GM21515 (cell line): Measurements from ENCODE around the gene ARPIN.
"Not testable (repeated sequence)": the region's sequence is repeated elsewhere in the genome, so short reads cannot be mapped to it uniquely, and the experiment has no call there.

Source experiments
- ATAC-seq: cut with Tn5 transposase; IDR thresholded peaks from one replicate; pipeline ENCODE4 v1.9.1; 2021; ENCODE audit not compliant: unreplicated experiment

Gene ARPIN

GRCh38 chr15:89910891-89911626 lies 1.7 kb downstream of the ARPIN start:
- no peak for ATAC-seq

GRCh38 chr15:89909611-89910010 lies 3.1 kb downstream of the ARPIN start:
- no peak for ATAC-seq

DNA sequence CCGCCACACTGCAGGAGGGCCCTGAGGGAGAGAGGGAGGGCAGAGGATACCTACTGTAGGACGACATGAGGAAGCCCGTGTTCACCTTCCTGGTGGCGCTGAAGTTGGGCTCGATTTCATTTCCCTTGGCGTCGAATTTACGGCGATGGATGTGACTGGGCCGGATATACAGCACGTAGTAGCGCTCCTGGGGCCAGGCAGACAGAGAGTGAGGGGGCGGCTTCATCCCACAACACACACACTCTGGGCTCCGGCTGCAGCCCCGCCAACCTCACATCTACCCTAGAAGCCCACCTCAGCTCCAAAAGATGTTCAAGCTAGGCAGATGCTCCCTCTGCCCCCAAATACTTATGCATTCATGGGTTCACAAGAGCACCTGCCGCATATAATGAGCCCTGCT lies 4.5 kb downstream of the ARPIN start:
- no peak for ATAC-seq

GRCh38 chr15:89907289-89907688 lies 5.5 kb downstream of the ARPIN start:
- no peak for ATAC-seq

DNA sequence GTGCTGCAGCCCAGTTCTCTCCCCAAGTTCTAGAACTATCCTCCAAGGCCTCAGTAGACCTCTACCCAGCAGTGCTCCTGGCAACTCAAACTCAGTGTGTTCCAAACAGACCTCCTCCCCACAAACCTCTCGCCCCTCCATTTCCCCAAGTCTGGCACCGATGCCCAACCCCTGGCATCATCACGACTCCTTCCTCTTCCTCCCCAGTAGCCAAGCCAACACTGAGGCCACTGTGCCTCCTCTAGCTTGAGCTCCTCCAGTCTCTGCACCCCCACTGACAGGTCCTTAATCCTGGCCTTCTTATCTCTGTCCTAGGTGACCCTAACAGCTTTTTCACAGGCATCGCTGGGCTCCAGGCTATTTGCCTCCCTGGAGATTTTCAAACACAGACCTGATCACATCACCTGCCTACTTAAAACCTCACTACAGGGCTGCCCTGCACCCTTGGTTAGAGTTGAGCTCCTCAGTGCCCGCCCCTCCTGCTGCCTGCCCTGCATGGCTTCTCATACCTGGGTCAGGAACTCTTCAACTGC lies 6.8 kb downstream of the ARPIN start:
- ATAC-seq = no peak

GRCh38 chr15:89904519-89904918 lies 8.2 kb downstream of the ARPIN start:
- ATAC-seq = no peak

DNA sequence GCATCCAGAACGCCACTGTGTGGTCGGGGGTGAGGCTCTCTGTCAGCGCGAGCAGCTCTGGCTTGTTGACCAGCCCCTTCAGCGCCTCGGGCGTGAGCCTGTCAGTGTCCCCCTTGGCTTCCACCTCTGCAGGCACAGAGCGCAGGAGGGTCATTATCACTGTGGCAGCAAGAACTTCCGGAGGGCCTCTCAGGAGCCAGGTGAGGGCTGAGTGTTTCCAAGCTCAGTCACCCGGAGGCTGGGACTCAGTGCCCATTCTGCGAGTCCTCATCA lies 9.0 kb downstream of the ARPIN start:
- no peak for ATAC-seq

DNA sequence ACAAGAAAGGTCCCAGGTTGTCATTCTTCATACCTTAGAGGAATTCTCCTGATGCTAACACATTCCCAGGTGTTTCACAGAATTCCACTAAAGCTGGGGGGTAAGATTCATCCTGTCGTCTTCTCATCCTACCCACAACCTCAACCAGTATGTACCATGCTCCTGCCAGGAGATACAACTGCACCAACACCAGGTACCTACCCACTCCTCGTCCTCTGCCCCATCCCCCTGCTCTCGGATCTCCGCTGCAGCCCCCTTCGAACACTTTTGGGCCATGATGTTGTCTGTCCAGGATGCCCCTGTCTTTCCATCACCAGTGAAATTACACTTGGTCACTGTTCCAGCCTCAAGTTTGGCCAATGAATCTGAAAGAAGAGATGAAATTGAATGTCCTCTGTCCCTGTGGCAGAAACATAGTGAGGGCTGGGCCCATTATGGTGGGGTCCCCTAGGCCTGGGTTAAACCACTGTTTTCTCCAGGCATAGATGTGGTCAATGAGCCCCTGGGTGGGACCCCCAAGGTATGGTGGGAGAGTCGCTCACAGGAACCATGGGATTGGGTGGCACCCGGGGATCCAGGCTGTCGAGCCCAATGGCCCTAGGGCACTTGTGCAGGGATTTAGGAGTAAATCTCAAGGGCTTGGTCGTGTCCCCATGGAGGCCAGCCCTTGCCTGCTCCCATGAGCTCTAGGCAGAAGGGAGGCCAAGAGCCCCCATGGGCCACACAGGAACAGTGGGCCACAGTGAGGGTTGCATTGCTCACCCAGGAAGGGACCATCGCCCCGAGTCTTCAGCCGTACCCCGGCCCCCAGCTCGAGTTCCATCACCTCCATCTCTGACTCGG lies 9.5 kb downstream of the ARPIN start:
- ATAC-seq = no peak

- no peak for ATAC-seq
These were observed 11.9 kb downstream of the ARPIN start for GRCh38 chr15:89900849-89901248.

- no peak for ATAC-seq
These were observed 12.7 kb downstream of the ARPIN start for GRCh38 chr15:89899951-89900567.

- no peak for ATAC-seq
These were observed 13.3 kb downstream of the ARPIN start for GRCh38 chr15:89899295-89899945.

DNA sequence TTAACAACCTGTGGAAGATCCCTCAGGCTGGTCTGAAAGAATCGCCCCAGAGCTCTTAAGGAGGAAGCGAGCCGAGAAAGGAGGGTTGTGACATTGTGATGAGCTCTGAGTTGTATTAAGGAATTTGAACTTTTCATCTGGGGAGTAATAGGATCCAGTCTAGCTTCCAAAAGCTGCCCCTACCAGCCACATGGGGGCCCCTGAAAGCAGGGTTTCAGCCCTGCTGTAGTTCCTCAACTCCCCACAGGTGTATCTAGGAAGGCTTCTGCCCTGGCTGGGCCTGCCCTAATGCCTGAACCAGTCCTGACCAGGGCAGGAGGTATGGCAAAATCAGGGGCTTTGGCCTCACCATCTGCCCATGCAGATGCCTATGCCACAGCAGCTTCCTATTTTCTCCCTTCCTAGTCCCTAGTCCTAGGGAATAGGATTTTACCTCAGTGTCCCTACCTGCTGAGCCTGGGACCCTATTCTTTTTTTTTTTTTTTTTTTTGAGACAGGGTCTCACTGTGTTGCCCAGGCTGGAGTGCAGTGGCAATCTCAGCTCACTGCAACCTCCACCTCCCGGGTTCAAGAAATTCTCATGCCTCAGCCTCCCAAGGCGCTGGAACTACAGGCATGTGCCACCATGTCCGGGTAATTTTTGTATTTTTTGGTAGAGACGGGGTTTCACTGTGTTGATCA lies 14.0 kb downstream of the ARPIN start:
- peak; percentile 52 for ATAC-seq

GRCh38 chr15:89898146-89898545 lies 14.6 kb downstream of the ARPIN start:
- no peak for ATAC-seq

DNA sequence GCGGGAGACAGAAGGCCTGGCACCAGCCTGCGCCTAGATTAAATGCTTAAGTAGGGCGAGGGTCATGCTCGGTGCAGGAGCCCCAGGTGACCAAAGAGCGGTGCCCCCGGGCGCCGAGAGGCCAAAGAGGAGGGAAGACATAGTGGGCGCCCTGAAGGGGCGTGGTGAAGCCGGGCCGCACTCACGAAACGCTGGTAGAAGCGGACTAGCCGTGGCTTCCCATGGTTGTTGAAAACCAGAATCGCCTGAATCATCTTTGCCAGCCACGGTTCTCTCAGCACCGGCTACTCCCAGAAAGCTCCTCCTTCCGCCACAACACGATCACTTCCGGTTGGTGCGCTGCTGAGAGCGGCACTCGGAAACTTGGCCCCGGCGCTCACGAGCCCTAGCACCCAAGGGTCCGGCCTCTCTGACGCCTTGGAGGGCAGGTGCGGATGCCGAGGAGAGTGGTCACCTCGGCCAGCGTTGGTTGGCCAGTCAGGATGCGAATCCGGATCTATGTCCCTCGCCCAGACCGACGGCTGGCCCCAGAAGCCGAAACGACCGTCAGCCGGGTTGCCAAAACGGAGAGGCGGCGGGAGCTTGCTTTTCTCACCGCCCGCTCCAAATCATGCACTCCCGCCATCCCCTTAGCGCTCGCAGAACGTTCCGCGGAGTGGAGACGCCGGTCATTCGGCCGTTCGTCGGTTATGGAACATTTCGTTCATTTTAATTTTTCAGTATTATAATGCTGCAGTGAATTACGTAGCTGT lies 18.9 kb downstream of the ARPIN start, which contains the start of gene AP3S2:
Gene AP3S2 (minus strand): TSS at position 299 of the 752 bp plus-strand sequence. CDS start 45 bp downstream, at position 254.
- peak; percentile 86 for ATAC-seq

DNA sequence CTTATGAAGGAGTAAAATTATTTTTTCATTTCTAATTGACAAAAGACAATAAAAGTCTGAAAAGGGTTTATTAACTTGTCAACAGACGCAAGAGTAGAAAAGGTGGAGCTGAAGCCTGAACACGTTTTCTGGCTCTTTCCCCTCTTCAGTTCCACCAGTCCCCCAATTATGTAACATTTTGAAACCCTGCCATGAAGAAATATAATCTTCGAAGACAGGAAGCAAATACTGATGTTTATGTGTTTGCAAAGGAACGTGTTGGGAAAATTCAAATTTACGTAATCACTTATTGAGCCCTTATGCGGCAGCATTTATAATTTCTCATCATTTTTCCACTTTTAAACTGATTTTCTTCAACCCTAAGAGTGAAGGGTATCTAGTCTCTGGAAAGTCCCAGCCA lies 19.7 kb downstream of the ARPIN start:
- ATAC-seq = no peak

- no peak for ATAC-seq
These were observed 24.4 kb downstream of the ARPIN start for GRCh38 chr15:89888214-89888804.

- ATAC-seq = no peak
These were observed 27.1 kb downstream of the ARPIN start for GRCh38 chr15:89885611-89886010.

GRCh38 chr15:89885179-89885578 lies 27.6 kb downstream of the ARPIN start:
- ATAC-seq = not testable (repeated sequence)

GRCh38 chr15:89883518-89883917 lies 29.2 kb downstream of the ARPIN start:
- no peak for ATAC-seq

DNA sequence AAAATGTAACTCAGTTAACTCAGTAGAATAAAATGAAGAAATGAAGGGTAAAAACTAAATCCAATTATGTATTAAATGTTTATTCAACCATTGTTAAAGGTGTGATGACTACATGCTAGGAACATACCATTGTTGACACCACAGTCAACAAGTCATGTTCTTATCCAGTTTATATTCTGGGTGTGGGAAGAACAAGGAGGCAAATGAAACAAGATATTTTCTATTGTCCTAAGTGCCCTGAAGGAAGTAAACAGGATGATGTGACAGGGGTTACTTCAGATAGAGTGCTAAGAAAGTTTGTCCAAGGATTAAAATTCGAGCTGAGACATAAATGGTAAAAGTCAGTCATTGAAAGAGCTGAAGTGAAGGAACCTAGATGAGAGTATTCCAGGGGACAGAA lies 32.0 kb downstream of the ARPIN start:
- ATAC-seq = no peak
